Hippocampal formation (tissue), 2 donors: ENCODE results near the gene IL31RA.

ENCODE experiments used
- DNase-seq, 2 donors: peaks; one replicate each; lab custom pipeline; 2025; lab: John Stamatoyannopoulos, UW

Gene IL31RA

GRCh38 chr5:55902696-55903095, 51.5 kb downstream of the IL31RA start:
- DNase-seq = no peak

- no peak for DNase-seq
Observed at GRCh38 chr5:55903121-55903701, 52.1 kb downstream of the IL31RA start.

DNA sequence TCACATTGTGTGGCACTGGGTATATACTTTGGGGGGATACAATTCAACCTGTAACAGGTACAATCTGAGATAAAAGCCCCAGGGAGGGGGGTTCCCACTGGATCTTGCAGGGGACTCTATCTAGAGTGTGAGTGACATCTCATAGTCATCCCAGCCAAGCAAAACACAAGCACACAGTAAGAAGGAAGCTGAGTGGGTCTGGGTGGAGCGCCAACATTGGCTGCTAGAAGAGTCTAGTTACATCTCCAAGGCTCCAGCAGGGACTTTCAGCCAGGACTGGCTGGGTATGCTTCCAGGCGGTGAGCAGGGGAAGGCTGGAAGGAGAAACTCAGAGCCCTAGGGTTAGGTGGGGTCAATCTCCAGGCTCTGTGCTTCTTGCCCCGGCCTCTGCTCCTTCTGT, 53.0 kb downstream of the IL31RA start:
- DNase-seq = no peak

DNA sequence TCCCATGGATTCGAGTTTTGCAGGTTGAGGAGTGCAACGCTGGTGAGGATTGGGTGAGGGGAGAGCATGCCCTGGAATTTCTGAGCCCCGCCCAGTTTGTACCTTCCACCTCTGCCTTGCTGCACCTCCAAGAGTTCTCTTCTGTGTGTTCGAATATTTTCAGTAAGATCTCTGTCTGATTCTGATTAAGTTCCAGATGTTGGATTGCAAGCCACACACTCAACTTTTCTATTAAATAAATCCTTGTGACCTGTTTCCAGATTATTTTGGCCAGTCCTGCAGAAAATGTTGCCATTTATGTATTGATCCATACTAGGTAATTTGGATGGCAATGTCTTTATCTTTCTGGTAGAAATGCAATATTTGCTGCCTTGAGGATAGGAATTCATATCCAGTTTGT, 54.1 kb downstream of the IL31RA start:
- DNase-seq = no peak

DNA sequence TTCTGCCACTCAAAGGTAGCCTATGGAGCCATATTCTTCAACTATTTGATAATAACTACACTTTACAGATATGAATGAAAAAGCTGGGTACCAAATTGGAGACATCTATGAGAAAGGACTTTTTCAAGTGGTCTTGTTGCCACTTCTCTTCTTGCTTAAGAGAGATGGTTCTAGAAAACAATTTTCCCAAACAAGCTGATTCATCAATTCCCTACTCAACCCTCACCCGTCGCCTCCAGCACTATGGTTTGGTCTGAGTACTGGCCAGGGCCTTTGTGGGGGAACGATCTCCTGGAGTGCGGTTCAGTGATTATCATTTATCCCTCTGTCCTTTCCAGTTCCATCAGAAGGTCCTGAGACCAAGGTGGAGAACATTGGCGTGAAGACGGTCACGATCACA, 56.8 kb downstream of the IL31RA start:
- no peak for DNase-seq

- no peak for DNase-seq
Observed at GRCh38 chr5:55908804-55909203, 57.6 kb downstream of the IL31RA start.

- no peak for DNase-seq
Observed at GRCh38 chr5:55911784-55912653, 60.9 kb downstream of the IL31RA start.

DNA sequence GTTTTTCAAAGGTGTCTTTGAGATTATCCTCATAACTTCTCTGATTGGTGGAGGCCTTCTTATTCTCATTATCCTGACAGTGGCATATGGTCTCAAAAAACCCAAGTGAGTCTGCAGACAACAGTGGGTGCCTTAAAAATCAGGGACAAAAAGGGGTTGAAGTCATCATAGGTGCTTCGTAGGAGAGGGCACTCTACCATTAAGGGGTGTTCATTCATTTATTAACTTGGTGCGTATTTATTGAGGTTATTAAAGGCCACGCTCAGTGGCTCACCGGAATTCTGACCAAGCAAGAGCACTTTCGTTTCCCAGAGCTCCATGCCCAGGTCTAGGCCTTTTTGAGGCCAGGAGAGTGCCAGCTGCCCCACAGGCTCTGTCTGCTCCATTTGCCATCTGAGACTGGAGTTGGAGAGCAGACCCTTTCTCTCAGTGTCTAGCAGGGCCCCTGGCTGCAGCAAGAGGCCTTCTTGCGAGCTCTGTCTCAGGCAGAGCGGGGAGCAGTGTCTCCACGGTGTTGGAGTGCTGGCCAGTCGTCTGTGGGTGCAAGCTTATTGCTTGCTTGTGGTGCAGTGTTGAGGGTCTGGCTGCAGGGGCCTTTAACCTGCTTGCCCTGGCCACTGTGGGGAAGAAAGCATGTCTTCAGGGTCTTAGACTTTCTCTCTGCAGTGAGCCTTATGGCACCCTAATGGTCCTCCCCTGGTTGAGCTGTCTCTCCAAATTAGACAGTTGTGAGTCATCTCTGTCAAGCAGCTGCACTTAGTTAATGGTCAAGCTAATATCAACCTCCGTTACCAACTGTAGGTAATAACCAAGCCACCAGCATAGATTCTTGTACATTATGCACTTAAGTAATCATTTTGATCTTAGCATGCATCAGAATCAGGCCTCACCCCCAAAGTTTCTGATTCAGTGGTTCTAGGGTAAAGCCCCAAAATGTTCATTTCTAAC, 62.6 kb downstream of the IL31RA start:
- DNase-seq = no peak

GRCh38 chr5:55914971-55915370, 63.8 kb downstream of the IL31RA start:
- no peak for DNase-seq

DNA sequence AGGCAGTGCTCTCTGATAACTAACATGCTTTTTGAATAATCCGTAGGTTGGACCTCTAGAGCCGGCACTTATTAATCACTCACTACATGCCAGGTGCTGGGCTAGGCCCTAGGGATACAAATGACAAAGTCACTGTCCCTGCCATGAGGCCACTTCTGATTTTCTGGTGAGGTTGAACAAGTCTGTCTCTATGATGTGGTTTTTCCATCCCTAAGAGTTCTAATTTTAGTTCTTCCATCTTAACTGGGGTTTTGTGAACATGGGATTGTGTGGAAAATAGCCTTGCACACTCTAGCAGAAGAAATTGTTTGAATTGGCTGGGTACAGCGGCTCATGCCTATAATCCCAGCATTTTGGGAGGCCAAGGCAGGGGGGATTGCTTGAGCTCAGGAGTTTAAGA, 64.6 kb downstream of the IL31RA start:
- DNase-seq = no peak

DNA sequence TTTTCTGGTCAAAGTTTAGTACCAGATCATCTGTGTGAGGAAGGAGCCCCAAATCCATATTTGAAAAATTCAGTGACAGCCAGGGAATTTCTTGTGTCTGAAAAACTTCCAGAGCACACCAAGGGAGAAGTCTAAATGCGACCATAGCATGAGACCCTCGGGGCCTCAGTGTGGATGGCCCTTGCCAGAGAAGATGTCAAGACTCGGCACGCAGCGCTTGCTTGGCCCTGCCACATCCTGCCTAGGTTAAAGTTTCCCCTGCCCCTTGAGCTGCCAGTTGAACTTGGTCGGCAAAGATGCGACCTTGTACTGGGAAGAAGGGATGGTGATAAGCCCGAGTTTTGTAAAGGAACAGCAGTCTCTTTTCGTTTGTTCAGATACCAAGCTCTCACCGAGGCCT, 65.8 kb downstream of the IL31RA start:
- DNase-seq = no peak

- DNase-seq = no peak
Observed at GRCh38 chr5:55917402-55918086, 66.4 kb downstream of the IL31RA start.

DNA sequence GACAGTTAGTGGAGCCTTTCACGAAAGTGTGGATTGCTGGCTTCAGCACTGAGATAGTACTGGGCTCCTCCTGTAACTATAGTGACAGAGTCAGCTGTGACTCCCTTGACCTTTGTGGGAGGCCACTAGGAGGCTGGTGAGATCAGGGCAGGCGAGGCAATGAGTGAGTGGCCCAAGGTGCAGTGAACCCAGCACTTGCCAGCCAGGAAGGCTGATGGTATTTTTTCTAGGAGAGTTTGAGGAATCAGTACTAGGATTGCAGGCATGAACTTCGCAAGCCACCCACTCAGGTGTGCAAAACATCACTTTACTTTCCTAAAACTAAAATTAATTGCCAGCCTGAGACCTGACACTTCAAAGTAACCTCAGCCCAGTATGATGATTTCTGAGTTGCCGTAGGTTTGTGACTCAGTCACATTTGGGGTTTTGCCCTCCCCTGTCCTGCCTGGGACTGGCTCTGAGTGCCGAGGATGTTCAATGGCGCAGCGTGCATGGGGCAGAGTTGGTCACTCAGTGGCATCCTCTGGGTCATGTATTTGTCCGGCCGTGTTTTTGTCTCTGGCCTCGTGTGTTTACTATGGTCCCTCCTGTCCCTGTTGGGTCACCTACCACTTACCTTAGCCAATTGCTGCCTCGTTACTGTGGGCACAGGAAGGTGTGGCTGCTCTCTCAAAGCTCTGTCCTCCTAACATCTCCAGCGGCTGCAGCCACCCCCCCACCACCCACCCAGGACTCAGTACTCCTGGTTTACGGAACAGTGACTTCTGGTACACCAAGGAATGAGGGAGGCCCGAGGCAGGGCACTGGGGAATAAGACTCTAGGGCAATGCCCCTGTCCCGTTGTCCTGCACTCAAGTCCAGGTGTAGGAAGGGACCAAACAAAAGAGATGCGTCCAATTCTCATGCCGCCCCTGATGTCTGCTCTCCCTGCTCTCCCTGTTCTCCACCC, 67.2 kb downstream of the IL31RA start:
- DNase-seq = no peak

GRCh38 chr5:55919625-55920024, 68.5 kb downstream of the IL31RA start:
- no peak for DNase-seq

GRCh38 chr5:55920784-55921183, 69.6 kb downstream of the IL31RA start:
- no peak for DNase-seq

GRCh38 chr5:55921617-55922016, 70.5 kb downstream of the IL31RA start:
- DNase-seq = no peak

DNA sequence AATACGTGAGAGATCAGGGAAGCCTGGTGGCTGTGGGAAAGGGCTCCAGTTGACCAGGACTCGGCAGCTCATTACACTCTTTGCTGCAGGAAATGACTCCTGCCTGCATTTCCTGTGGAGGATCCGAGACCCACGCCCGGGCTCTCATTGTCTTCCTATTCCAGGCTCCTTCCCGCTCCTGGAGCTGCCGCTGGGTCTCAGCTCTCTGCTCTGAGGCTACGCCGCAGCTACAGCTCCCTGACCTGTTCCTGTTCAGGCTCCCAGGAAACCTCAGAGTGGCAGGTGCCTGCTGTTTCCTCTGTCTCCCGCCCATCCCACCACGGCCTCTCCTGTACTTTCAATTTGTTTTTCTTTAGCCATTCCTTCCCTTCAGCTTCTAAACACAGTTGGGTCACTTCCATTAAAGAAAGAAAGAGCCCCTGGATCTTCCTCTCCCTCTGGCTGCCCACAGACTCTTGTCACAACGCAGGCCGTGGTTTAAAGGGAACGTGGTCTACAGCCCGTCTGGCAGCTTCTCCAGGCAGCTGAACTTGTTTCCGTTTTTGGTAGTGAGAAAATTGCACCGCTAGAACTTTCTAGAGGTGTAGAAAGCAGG, 72.1 kb downstream of the IL31RA start:
- no peak for DNase-seq

- no peak for DNase-seq
Observed at GRCh38 chr5:55923865-55924500, 72.8 kb downstream of the IL31RA start.

DNA sequence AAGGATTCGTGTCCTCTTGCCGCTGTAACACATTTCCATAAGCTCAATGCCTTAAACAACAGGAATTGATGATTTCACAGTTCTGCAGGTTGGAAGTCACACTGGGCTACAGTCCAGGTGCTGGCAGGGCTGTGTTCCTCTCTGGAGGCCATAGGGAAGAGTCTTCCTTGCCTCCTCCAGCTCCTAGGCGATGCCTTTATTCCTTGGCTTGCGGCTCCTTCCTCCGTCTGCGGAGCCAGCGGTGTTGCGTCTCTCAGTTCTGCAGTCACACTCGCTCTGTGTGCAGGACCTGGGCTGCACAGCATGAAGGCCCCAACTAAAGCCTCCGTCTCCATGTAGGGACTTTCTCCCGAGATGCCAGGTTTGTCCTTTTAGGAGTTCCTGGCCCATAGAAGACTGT, 73.6 kb downstream of the IL31RA start:
- no peak for DNase-seq

- no peak for DNase-seq
Observed at GRCh38 chr5:55925181-55925580, 74.0 kb downstream of the IL31RA start.
